HG03039 (cell line): ENCODE results near the gene CFAP69.
A peak's percentile ranks its signal among the peaks of the same experiment; 100 is the strongest.

Experiments
- ATAC-seq: cut with Tn5 transposase; IDR thresholded peaks from one replicate; pipeline ENCODE4 v1.9.1; 2021; ENCODE audit warnings: mild to moderate bottlenecking, moderate library complexity; ENCODE audit not compliant: unreplicated experiment

Gene CFAP69

DNA sequence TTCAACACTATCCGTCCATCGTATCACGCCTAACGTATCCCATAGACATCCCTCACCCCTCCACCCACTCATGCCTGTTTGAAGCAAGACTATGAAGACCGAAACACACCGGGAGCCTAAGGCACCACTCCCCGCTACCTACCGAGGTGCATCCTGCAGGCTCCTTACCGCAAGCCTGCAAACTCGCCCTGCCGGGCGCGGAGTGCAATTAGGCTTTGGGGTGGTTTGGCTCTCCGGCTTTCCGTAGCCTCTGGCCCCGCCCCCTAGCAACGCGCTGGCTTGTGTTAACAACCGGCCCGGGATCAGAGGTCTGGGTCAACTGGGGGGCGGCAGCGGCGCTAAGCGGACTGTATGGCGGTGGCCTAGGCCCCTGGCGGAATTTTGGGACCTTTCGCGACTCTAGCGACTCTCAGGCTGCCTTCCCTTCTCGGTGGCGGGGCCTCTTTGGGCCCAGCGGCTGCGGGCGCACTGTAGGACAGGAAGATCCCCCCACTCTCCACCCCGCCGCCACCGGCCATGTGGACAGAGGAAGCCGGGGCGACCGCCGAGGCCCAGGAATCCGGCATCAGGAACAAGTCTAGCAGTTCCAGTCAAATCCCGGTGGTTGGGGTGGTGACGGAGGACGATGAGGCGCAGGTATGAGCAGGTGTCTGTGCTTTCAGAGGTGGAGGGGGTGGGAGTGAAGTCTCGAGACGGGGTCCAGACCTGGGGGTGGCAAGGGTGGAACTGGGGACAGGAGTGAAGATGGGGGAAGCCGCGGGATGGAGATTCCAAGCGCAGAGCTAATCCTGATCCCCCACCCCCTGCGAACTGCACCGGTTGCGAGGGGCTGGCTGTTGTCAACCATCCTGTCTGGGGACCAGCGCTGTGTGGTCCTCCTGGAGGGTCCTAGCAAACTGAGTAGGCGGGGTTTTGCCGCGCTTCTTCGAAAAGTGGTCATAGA is at the start of gene CFAP69:
CFAP69 (plus strand) TSS at position 266 of the 943 bp plus-strand sequence; CDS start at position 517, 251 bp downstream.
- peak; percentile 90 for ATAC-seq

DNA sequence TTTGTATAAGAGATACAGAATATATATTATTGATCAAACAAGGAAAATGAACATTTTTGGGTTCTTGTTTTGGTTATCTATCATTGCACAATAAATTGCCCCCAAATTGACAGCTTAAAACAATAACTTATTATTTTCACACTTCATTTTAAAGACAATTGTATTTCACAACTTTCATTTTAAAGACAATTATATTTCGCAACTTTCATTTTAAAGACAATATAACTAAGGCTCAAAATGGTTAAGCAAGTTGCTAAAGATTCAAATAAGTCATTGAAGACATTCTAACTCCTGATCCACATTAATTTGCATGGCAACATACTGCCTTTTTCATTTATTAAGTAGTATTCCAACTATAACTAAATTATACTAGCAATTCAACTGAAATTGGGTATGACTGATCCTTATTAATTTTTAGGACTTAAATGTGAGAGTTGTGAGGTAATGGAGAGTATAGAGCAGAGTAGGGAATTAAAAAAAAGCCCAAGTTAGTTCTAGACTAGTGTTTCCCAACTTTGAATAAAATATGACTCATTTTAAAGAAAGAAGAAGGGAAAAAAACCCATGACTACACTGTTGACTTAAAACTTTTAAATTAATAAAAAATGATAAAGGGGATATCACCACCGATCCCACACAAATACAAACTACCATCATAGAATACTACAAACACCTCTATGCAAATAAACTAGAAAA is 43.3 kb upstream of the CFAP69 start:
- no peak for ATAC-seq

- no peak for ATAC-seq
These were observed 37.0 kb upstream of the CFAP69 start for GRCh38 chr7:90207956-90208355.

- ATAC-seq, result no peak
These were observed 35.2 kb upstream of the CFAP69 start for GRCh38 chr7:90209776-90210175.

GRCh38 chr7:90210475-90210874 is 34.5 kb upstream of the CFAP69 start:
- ATAC-seq, result no peak

GRCh38 chr7:90210981-90211380 is 34.0 kb upstream of the CFAP69 start:
- no peak for ATAC-seq

DNA sequence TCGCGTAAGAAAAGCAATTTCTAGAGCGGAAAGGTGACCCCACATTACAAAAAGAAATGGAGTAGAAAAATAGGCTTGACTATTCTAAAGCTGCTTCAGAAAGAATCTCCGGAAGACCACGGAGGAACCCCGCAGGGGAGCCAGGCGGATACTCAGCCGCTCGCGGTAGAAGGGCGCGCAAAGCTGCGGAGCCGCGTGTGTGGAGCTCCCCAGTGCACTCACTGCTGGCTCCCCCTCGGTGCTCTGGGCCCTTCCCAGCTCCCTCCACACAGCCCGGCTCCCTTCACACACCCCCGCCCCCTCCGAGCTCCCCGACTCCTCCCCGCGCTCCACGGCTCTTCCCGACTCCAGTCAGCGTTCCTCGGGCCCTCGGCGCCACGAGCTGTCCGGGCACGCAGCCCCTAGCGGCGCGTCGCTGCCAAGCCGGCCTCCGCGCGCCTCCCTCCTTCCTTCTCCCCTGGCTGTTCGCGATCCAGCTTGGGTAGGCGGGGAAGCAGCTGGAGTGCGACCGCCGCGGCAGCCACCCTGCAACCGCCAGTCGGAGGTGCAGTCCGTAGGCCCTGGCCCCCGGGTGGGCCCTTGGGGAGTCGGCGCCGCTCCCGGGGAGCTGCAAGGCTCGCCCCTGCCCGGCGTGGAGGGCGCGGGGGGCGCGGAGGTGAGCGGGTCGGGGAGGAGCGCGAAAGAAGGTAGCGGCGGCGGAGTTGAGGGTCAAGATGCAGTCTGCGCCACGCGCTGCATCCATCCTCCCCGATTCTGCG is 33.4 kb upstream of the CFAP69 start, which contains the start of gene STEAP2:
STEAP2 (plus strand) TSS at position 350 of the 758 bp plus-strand sequence. CDS start 13,343 bp downstream, outside the sequence.
- ATAC-seq, result peak; percentile 85

DNA sequence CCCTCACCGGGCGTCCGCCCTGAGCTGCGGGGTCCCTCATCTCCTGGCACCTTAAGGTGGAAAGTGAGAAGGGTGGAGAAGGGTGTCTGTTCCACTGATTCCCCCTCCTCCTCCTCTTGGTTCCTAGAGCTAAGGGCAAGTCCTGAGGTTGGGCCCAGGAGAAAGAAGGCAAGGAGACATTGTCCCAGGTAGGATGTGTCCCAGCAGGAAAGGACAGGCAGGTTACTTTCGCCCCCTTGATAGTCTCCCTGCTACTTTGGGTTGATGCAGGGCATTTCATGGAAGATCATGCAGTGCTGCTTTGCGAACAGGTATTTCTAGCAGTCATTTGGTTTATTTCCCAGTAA is 32.9 kb upstream of the CFAP69 start:
- ATAC-seq, result no peak

DNA sequence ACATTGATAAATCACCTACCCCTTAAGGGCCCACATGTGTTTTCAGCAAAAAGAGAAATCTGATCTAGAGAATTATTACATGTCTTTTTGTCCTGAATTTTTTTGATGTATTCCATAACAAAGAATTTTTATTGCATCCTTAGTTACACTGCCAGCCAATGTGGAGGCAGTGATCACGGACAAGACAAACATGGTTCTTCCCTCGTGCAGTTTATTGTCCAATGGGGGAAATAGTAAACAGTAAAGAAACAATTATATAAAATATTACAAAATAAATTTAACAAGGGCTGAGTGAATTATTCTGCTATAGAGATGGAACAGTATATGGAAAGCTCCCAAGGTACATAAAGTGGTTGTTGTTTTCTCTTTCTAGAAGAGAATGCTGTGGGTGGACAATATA is 31.5 kb upstream of the CFAP69 start:
- no peak for ATAC-seq

DNA sequence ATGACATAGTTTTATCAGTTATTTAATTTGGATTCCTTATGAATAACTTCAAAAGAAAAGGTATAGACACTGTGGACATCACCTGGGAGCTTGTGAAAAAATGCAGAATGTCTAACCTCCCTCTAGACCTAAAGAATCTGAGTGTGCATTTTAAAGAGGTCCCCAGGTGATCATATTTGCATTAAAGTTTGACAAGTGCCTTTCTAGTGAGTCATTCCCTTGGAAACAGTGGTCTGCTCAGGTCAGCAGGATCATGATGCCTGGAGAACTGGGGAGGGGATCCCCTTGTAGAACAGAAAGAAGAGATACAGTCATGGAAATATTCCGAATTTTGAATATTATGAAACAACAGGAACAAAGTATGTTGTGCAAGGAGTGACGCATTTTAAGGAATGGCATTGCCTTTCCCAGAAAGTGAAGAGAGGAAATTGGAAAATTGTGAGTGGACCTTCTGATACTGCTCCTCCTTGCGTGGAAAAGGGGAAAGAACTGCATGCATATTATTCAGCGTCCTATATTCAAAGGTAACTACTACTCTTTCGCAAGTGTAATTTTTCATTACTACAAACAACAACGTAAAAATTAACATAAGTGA is 28.8 kb upstream of the CFAP69 start:
- no peak for ATAC-seq

- no peak for ATAC-seq
These were observed 28.2 kb upstream of the CFAP69 start for GRCh38 chr7:90216771-90217170.

DNA sequence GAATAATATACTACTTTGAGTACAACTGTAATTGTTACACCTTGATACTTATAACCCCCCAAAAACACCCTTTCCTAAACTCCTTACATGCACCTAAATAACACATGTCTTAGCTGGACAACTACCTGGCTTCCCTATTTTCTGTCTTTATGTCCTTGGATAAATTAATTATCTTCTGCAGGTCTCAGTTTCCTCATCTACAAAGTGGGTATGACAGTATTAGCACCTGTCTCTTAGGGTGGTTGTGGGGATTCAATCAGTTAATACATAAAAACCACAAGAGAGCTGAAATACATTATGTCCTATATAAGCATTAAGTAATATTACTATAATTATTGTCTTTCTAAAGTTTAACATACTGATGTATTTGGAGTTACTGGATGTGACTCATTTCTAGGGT is 22.6 kb upstream of the CFAP69 start:
- ATAC-seq, result no peak

DNA sequence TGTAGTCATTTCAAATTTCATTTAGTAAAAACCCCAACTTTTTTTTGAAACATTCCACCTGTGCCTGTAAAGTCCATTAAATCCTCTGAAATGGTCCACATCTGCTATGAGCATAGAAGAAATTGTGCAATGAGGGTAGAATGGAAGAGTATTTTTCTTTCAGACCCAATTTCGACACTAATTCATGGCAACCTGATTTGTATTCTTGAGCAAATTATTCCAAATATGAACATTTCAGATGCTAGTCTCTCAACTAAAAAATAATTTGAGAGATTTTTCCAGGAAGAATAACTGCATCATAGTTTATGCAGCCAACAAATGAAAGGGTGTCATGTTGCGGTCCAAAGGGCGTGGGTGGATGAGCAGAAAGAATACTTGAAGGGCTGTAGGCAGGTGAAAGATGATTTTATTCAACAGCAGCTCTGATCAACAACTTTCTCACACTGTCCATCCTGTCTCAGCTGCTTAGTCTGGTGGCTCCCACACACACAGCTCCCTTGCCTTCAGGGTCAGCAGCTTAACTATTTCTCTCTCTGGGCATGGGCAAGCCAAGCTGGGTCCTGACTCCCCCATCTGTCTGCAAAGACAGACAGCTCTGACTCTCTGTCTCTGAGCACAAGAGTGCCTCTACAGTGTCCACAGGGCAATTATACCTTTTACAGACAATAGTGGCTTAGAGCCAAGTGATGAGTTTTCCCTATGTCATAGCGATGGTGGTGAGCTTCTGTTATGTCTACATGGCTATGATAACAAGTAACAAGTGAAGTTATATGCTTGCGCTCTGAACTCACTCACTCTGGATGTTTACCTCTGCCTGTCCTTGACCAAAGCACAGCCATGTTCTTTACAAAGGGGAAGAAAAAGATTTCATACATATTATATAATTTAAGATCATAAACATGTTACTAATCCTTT is 21.9 kb upstream of the CFAP69 start:
- ATAC-seq, result no peak

GRCh38 chr7:90224195-90224594 is 20.8 kb upstream of the CFAP69 start:
- no peak for ATAC-seq

DNA sequence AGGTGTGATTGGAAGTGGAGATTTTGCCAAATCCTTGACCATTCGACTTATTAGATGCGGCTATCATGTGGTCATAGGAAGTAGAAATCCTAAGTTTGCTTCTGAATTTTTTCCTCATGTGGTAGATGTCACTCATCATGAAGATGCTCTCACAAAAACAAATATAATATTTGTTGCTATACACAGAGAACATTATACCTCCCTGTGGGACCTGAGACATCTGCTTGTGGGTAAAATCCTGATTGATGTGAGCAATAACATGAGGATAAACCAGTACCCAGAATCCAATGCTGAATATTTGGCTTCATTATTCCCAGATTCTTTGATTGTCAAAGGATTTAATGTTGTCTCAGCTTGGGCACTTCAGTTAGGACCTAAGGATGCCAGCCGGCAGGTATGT is 19.8 kb upstream of the CFAP69 start:
- no peak for ATAC-seq

GRCh38 chr7:90225601-90226000 is 19.4 kb upstream of the CFAP69 start:
- ATAC-seq, result no peak

DNA sequence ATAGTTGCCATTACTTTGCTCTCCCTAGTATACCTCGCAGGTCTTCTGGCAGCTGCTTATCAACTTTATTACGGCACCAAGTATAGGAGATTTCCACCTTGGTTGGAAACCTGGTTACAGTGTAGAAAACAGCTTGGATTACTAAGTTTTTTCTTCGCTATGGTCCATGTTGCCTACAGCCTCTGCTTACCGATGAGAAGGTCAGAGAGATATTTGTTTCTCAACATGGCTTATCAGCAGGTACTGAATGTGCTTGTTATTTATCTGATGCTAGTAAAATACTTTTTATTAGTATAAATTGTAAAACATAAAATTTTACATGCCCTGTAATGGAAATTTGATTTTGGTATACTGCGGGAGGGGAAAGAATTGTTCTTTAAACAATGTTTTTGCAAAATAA is 17.7 kb upstream of the CFAP69 start:
- no peak for ATAC-seq

DNA sequence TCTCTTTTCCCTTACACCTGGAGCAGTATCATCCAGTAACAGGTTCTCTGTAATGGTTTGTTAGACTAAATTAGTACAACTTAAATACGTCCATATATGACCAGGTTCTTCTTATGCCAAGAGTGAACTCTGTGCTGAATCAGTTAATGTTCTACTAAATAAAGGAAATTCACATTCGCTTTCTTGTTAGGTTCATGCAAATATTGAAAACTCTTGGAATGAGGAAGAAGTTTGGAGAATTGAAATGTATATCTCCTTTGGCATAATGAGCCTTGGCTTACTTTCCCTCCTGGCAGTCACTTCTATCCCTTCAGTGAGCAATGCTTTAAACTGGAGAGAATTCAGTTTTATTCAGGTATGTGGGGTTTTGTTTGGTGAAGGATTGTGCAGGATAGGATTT is 15.3 kb upstream of the CFAP69 start:
- no peak for ATAC-seq

GRCh38 chr7:90230834-90231233 is 14.1 kb upstream of the CFAP69 start:
- ATAC-seq, result no peak

DNA sequence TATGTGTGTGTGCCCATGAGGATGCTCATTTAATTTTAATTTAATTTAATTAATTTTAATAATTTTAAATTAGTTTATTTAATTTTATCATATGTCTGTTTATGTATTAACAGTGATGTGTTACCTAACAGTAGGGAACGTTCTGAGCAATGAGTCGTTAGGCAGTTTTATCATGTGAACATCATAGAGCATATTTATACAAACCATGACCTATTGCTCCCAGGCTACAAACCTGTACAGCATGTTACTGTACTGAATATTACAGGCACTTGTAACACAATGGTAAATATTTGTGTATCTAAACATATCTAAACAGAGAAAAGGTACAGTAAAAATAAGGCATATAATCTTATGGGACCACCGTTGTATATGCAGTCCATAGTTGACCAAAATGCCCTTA is 13.7 kb upstream of the CFAP69 start:
- ATAC-seq, result no peak
